Measurements from ENCODE around the gene HS2ST1.
"Not testable (repeated sequence)": the region's sequence is repeated elsewhere in the genome, so short reads cannot be mapped to it uniquely, and the experiment has no call there.

HS2ST1 gene

DNA sequence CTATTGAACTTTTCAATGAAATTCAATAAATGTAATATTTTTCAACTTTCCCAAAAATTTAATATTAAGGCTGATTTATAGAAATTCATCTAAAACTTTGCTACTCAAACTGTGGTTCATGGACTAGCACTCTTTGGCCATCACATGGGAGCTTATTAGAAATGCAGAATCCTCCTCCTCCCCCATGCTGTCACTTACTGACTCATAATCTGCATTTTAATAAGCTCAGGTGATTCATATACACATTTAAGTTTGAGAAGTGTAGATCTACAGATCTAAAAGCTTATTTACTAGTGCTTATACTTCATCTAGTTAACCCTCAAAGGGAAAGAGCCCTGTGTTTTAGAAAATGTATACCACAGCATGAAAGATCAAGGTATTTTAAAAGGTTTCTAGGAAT lies 84.3 kb downstream of the HS2ST1 start:
- Mint-ChIP-seq H3K27ac (no peak overlapping the region), H3K4me1 (ENCODE audit: low read depth) (peaks cover 8% of the 10 kb centered on the region), H3K36me3 (peaks cover 16% of the 10 kb centered on the region), H3K9me3 (ENCODE audit: low read depth) (no peaks in the 10 kb centered on the region), H3K27me3 (no peaks in the 10 kb centered on the region), H3K4me3 (no peak overlapping the region)

DNA sequence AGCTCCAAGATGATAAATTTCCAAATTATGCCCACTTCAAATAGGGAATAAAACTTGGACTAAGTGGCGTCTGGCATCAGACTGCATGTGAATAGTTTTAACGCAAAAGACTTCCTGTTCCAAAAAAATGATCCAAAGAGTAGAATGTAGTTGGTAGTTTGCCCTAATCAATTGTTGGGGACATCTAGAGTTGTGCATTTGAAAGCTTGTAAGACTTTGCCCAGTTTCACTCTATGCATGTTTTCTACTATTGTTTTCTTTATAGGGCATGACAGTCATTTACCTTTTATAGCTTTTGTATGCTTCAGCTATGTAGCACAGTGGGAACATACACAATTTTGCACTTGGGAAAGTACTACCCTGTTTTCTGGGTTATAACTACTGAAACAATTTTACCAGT lies 86.0 kb downstream of the HS2ST1 start:
- H3K27me3 Mint-ChIP-seq, result no peaks in the 10 kb centered on the region
- no peak overlapping the region for H3K27ac Mint-ChIP-seq
- no peak overlapping the region for H3K4me3 Mint-ChIP-seq
- H3K36me3 Mint-ChIP-seq, result peaks cover 16% of the 10 kb centered on the region
- peaks cover 8% of the 10 kb centered on the region for H3K4me1 Mint-ChIP-seq (ENCODE audit: low read depth)
- no peaks in the 10 kb centered on the region for H3K9me3 Mint-ChIP-seq (ENCODE audit: low read depth)

DNA sequence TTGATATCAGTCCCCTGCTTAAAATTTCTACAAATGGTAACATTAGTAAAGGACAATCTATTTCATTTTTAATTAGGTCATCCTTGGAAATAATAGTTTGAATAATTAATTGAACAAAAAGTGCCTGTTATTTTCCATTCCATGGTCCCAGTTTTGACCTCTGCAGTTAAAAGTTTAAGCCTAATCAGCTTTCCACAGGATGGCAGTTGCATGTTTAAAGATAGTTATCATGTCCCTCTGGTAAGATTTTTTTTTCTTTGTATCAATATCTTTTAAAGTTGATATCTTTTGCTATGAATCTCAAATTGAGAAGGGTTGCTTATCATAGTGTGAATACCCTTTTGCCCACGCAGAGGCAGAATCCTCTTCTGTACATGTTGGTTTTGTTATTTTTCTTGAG lies 90.4 kb downstream of the HS2ST1 start:
- no peaks in the 10 kb centered on the region for H3K9me3 Mint-ChIP-seq (ENCODE audit: low read depth)
- H3K4me1 Mint-ChIP-seq (ENCODE audit: low read depth), result no peaks in the 10 kb centered on the region
- H3K27me3 Mint-ChIP-seq, result no peaks in the 10 kb centered on the region
- no peak overlapping the region for H3K4me3 Mint-ChIP-seq
- peaks cover 9% of the 10 kb centered on the region for H3K36me3 Mint-ChIP-seq
- H3K27ac Mint-ChIP-seq, result no peak overlapping the region

DNA sequence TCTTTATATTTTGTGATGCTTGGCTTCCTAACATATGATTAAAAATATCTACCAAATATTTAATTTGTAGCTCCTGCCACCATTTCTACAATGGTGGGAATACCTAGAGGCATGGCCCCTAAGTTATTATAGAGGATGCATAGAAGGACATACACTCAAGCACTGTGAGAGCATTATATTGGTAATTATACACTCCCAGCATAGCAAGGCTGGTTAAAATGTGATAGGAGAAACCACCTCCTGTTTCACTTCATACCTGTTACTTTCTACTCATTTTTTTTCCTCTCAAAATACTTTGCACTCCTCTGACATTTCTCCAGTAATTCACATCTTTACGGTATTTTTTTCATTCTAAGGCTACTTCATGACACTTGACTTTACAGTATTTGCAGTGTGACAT lies 92.9 kb downstream of the HS2ST1 start:
- Mint-ChIP-seq H3K27ac (no peak overlapping the region), H3K27me3 (no peaks in the 10 kb centered on the region), H3K9me3 (ENCODE audit: low read depth) (peaks cover 9% of the 10 kb centered on the region), H3K4me3 (no peak overlapping the region), H3K4me1 (ENCODE audit: low read depth) (no peaks in the 10 kb centered on the region), H3K36me3 (peaks cover 13% of the 10 kb centered on the region)

DNA sequence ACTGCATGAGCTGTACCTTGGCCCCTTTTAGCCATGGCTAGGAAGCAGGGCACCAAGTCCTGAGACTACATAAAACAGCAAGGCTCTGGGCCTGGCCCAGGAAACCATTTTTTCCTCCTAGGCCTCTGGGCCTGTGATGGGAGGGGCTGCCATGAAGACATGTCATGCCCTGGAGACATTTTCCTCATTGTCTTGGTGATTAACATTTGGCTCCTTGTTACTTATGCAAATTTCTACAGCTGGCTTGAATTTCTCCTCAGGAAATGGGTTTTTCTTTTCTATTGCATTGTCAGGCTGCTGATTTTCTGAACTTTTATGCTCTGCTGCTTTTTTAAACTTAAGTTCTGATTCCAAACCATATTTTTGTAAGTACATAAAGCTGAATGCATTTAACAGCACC lies 99.0 kb downstream of the HS2ST1 start:
- not testable (repeated sequence) for H3K4me3 Mint-ChIP-seq; H3K27ac Mint-ChIP-seq; H3K4me1 Mint-ChIP-seq (ENCODE audit: low read depth); H3K27me3 Mint-ChIP-seq
- peaks cover 17% of the 10 kb centered on the region for H3K36me3 Mint-ChIP-seq
- H3K9me3 Mint-ChIP-seq (ENCODE audit: low read depth), result peaks cover 19% of the 10 kb centered on the region

DNA sequence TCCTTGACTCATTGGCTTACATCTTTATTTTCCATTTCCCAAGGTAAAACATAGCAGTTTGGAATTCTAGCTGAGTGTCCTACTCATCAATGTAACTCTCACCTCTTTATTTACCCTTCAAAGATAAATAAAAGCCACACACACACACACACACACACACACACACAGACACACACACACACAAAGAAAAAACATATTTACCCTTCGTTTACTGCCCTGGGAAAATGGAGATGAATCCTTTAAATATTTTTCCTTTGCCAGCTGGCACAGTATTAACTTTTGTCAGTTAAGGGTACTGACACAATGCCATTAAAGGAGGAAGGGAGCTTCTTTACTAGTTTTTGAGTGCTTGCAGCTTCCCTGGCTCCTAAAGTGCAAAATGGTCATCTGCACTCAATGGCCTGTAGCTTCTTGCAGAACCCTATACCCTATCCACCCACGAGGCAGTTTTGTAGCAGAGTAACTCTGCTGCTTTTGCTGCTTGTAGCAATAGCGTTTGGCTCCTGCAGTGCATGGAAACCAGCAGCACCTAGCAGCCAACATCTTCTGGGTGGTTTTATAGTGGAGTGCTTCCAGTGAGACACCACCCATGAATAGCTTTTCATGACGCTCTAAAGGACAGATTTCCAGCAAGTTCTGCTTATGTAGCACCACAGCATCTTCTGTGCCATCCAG lies 103.7 kb downstream of the HS2ST1 start:
- H3K27ac Mint-ChIP-seq, result no peak overlapping the region
- H3K4me3 Mint-ChIP-seq, result no peak overlapping the region
- peaks cover 4% of the 10 kb centered on the region for H3K4me1 Mint-ChIP-seq (ENCODE audit: low read depth)
- H3K27me3 Mint-ChIP-seq, result no peaks in the 10 kb centered on the region
- peaks cover 7% of the 10 kb centered on the region for H3K9me3 Mint-ChIP-seq (ENCODE audit: low read depth)
- H3K36me3 Mint-ChIP-seq, result peaks cover 6% of the 10 kb centered on the region

DNA sequence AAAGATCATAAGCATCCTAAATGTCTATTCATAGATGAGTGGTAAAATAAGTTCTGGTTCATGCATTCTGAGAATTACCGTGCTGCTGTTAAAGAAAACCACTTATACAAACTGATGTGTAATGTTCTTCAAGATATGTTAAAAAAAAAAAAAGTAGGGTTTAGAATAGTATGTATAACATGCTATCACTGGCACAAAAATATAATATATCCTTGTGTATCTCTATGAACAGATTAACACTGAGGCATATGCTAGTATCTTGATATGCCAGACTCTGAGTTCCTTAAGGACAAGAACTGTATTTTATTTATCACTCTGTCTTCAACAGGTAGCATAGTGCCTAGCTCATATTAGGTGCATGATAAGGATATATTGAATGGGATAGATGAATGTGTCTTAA lies 108.9 kb downstream of the HS2ST1 start:
- no peaks in the 10 kb centered on the region for H3K27me3 Mint-ChIP-seq

DNA sequence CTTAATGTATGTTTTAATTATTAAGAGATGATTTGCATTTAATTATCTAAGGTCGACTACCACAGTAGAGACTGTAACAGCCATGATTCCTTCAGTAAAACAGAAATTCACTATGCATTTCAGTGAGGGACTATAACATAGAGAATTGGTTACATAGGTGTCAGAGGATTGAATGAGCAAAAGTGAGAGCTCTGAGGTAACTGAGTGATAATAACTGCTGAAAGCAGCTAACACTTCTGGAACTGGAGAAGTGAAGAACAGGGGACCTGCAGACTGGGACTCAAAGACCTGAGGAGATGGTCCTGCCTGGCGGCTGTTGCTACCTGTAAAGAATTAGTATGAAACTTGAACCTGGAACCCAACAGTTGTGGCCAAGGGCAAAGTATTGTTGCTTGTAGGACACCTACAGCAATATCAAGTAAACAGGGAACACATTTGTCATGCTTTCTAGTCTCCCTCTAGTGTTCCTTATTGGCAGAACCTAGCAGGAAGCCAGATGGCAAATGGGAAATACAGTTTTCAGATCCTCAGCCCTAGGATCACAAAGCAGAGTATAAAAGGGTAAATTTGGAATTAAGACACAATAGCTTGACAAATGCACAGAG lies 110.6 kb downstream of the HS2ST1 start:
- H3K4me1 Mint-ChIP-seq (ENCODE audit: low read depth), result peaks cover 9% of the 10 kb centered on the region
- H3K4me3 Mint-ChIP-seq, result no peak overlapping the region
- no peaks in the 10 kb centered on the region for H3K9me3 Mint-ChIP-seq (ENCODE audit: low read depth)
- no peak overlapping the region for H3K27ac Mint-ChIP-seq
- H3K27me3 Mint-ChIP-seq, result no peaks in the 10 kb centered on the region
- H3K36me3 Mint-ChIP-seq, result no peaks in the 10 kb centered on the region

More for the DNA sequence above, 108.9 kb downstream of the HS2ST1 start:
- Mint-ChIP-seq H3K4me1 (ENCODE audit: low read depth) (peaks cover 9% of the 10 kb centered on the region), H3K4me3 (no peak overlapping the region), H3K9me3 (ENCODE audit: low read depth) (no peaks in the 10 kb centered on the region), H3K27ac (no peak overlapping the region), H3K36me3 (no peaks in the 10 kb centered on the region)

DNA sequence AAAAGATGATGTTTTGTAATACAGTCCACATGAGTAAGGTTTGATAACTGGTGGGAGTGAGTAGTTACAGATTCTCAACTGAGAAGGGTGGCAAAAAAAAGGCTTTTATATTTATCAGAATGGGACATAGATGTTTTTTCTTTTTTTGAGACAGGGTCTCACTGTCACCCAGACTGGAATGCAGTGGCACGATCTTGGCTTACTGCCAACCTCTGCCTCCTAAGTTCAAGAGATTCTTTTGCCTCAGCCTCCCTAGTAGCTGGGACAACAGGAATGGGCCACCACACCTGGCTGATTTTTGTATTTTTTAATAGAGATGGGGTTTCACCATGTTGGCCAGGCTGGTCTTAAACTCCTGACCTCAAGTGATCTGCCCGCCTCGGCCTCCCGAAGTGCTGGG lies 113.1 kb downstream of the HS2ST1 start:
- H3K27me3 Mint-ChIP-seq; H3K4me1 Mint-ChIP-seq (ENCODE audit: low read depth); H3K36me3 Mint-ChIP-seq; H3K27ac Mint-ChIP-seq; H3K4me3 Mint-ChIP-seq; H3K9me3 Mint-ChIP-seq (ENCODE audit: low read depth): not testable (repeated sequence)

DNA sequence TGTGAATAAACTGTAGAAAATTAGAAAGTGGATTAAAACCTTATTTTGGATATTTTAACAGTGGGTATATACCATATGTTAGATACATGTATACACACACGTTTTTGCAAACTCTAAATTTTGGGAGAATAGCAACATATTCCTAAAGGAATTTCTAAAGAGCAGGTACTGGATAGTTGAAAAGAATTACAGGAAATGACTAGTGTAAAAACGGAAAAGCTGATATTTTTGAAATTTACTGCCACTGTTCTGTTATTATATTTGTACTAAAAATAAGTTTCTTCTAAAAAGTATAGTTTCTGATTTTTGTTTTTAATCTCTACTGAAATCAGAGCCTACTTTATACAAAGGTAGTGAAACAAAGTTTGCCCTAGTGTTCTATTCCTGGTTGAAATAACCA lies 114.1 kb downstream of the HS2ST1 start:
- Mint-ChIP-seq H3K27ac (no peak overlapping the region), H3K4me1 (ENCODE audit: low read depth) (peaks cover 5% of the 10 kb centered on the region), H3K4me3 (no peak overlapping the region), H3K9me3 (ENCODE audit: low read depth) (no peaks in the 10 kb centered on the region), H3K36me3 (no peaks in the 10 kb centered on the region), H3K27me3 (no peaks in the 10 kb centered on the region)

DNA sequence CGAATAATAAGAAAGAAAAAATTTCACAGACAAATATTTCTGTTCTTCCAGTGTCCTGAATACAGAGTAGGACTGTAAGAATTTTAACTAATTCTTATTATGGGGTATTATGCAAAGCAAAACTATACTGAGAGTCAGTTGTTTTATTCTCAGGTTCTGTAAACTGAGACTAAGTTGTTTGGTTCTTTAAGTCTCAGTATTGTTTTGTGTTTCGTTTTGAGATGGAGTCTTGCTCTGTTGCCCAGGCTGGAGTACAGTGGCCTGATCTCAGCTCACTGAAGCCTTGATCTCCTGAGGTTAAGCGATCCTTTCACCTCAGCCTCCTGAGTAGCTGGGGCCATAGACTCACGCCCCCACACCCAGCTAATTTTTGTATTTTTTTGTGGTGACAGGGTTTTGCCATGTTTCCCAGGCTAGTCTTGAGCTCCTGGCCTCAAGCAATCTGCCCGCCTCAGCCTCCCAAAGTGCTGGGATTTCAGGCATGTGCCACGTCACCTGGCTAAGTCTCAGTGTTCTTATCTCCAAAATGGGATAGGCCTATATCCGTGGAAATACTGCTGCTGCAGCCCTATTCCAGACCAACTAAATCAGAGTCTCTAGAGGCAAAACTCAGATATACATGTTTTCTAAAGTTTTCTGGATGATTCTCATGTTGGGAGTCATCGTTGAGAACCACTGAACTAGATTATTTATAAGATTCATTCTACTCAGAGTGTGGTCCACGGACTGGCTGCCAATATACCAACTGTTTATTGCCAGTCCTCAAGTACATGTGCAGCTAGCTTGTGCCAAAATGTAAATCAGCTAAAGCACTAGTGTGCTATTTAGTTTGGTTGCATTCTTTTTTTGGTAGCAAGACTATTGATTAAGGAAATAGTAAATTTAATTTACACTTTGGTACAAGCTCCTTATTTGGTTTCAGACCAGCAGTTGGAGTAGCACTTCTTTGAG lies 116.6 kb downstream of the HS2ST1 start:
- H3K4me1 Mint-ChIP-seq (ENCODE audit: low read depth), result peaks cover 2% of the 10 kb centered on the region
- H3K4me3 Mint-ChIP-seq, result no peak overlapping the region
- no peaks in the 10 kb centered on the region for H3K27me3 Mint-ChIP-seq
- no peak overlapping the region for H3K27ac Mint-ChIP-seq
- H3K36me3 Mint-ChIP-seq, result peaks cover 2% of the 10 kb centered on the region
- H3K9me3 Mint-ChIP-seq (ENCODE audit: low read depth), result no peaks in the 10 kb centered on the region

DNA sequence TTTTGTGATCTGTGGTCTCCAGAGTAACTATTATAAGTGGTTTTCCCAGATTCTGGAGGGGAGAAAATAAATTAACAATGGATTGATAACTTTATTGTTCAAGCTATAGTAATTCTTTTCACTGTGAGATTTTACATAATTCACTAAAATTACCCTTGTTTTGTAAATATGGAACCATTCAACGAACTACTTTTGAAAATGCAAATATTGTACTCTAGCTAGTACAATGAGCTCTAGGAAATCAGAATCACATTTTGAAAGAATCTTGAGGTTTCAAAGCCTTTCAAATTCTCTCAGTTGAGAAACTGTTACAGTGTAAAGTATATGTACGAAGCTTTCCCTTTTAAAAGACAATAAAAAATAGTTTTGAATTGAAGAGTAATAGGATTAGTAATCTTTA lies 119.9 kb downstream of the HS2ST1 start:
- no peak overlapping the region for H3K27ac Mint-ChIP-seq
- no peaks in the 10 kb centered on the region for H3K27me3 Mint-ChIP-seq
- H3K9me3 Mint-ChIP-seq (ENCODE audit: low read depth), result no peaks in the 10 kb centered on the region
- H3K4me1 Mint-ChIP-seq (ENCODE audit: low read depth), result no peaks in the 10 kb centered on the region
- peaks cover 4% of the 10 kb centered on the region for H3K36me3 Mint-ChIP-seq
- no peak overlapping the region for H3K4me3 Mint-ChIP-seq

DNA sequence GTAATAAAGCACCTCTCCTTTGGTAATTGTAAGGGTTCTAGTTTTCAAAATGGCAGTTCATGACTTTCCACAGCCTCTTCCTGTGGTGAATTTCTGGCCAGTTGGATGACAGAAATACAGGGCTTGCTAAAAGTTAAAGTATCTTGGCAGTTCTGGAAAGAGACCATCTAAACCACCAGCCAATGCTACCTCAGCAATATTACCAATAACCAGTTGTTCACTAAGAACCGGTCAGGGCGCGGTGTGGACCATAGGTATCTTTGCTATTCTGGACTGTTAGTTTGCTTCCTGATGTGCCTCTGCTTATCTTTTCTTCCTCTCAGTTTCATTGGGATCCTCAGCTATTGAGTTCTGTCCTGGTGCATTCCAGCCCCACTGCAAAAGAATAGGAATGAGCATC lies 124.7 kb downstream of the HS2ST1 start:
- Mint-ChIP-seq H3K36me3 (peaks cover 4% of the 10 kb centered on the region), H3K9me3 (ENCODE audit: low read depth) (no peaks in the 10 kb centered on the region), H3K27ac (no peak overlapping the region), H3K4me1 (ENCODE audit: low read depth) (peaks cover 22% of the 10 kb centered on the region), H3K4me3 (no peak overlapping the region), H3K27me3 (no peaks in the 10 kb centered on the region)

DNA sequence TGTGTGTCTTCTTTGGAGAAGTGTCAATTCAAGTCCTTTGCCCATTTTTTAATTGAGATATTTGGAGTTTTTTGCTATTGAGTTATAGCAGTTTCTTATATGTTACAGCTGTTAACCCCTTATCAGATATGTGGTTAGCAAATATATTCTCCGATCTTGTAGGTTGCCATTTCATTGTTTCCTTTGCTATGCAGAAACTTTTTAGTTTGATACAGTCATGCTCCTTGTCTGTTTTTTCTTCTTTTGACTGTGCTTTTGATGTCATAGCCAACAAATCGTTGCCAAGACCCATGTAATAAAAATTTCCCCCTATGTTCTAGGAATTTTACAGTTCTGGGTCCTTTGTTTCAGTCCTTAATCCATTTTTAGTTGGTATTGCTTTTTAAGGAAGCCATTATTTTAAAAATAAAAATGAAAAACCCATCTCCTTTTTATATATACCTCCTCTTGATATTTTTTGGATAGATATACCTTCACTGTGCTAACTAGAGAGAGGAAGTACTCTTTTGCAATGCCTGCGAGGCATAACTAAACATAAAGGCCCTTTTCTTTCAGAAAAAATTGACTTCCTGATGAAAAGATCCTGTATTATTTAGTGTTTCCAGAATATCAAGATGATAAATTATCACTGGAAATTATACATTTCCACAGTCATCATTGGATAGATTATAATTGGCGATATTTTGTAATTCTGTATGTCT lies 127.8 kb downstream of the HS2ST1 start:
- H3K9me3 Mint-ChIP-seq (ENCODE audit: low read depth), result no peaks in the 10 kb centered on the region
- H3K36me3 Mint-ChIP-seq, result peaks cover 4% of the 10 kb centered on the region
- peak overlapping the region; percentile 41 for H3K27ac Mint-ChIP-seq
- H3K27me3 Mint-ChIP-seq, result no peaks in the 10 kb centered on the region
- H3K4me3 Mint-ChIP-seq, result no peak overlapping the region
- peaks cover 46% of the 10 kb centered on the region for H3K4me1 Mint-ChIP-seq (ENCODE audit: low read depth)

DNA sequence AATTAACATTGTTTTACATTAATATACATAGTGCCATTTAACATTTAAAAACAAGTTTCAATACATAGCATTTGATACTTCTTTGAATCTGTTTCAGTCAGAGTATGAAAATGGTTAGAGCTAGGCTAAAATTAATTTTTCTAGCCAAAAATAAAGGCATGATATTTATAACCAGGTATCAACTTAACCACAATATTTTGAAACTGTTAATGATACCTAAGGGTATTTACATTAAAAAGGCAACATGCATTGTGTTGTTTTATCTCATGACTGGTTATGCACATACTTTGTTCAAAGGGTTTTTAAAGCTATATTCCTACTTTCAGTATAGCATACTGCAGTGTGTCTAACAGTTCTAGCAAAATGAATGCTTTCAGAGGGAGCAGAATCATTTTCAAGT lies 130.0 kb downstream of the HS2ST1 start:
- Mint-ChIP-seq H3K4me3 (peak overlapping the region; percentile 5), H3K9me3 (ENCODE audit: low read depth) (no peaks in the 10 kb centered on the region), H3K27ac (no peak overlapping the region)

More for the DNA sequence above, 130.0 kb downstream of the HS2ST1 start:
- H3K36me3 Mint-ChIP-seq, result peaks cover 9% of the 10 kb centered on the region
- H3K4me1 Mint-ChIP-seq (ENCODE audit: low read depth), result peaks cover 50% of the 10 kb centered on the region
- H3K27me3 Mint-ChIP-seq, result no peaks in the 10 kb centered on the region
